ENCODE data around the gene DNM3.

The DNM3 gene

DNA sequence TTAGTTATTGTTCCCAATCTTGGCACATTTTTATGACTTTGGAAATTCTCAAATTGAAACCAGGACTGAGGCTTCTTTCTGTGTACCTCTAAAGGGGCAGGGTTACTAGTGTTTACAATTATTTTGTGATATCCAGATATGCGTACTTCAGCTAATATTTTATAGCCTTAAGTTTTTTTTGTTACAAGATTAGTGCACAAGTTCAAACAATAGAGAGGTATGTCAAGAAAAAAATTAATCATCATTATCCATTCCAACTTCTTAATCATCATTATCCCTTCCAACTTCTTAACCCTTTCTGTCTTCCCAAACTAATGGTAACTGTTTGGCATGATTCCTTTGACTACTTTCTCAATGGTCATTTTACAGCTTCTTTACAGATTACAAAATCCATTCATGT, 306.2 kb downstream of the DNM3 start:
- DNase-seq (ENCODE audit: extremely low read depth, low read depth), result no peak
- no peak overlapping the region for H3K4me3 ChIP-seq (replicated peaks; ENCODE audit: low read depth, low read length)
- TF ChIP-seq, protein P1, sequence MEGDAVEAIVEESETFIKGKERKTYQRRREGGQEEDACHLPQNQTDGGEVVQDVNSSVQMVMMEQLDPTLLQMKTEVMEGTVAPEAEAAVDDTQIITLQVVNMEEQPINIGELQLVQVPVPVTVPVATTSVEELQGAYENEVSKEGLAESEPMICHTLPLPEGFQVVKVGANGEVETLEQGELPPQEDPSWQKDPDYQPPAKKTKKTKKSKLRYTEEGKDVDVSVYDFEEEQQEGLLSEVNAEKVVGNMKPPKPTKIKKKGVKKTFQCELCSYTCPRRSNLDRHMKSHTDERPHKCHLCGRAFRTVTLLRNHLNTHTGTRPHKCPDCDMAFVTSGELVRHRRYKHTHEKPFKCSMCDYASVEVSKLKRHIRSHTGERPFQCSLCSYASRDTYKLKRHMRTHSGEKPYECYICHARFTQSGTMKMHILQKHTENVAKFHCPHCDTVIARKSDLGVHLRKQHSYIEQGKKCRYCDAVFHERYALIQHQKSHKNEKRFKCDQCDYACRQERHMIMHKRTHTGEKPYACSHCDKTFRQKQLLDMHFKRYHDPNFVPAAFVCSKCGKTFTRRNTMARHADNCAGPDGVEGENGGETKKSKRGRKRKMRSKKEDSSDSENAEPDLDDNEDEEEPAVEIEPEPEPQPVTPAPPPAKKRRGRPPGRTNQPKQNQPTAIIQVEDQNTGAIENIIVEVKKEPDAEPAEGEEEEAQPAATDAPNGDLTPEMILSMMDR (IDR thresholded peaks at IDR 0.05; ENCODE audit: low read depth, low read length, missing control alignments), result no peak

DNA sequence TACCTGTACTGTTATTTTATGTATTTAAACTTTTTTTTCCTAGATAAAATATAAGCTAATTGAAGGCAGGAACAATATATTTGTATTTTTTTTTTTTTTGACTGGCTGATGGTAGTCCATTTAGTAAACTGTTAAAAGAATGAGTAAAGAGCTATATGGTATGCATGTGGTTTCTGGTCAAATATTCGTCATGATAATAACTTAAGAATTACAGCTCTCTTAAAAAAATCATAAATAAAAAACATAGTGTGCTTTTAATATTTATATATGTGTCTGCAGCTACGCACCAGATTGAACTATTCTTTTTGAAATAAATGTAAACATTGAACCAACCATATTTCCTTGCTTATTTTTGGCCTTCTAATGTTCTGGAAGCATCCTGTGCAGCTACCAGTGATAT, 306.9 kb downstream of the DNM3 start:
- no peak for DNase-seq (ENCODE audit: extremely low read depth, low read depth)
- no peak overlapping the region for H3K4me3 ChIP-seq (replicated peaks; ENCODE audit: low read depth, low read length)
- TF ChIP-seq, protein P1 (IDR thresholded peaks at IDR 0.05; ENCODE audit: low read depth, low read length, missing control alignments), result no peak

DNA sequence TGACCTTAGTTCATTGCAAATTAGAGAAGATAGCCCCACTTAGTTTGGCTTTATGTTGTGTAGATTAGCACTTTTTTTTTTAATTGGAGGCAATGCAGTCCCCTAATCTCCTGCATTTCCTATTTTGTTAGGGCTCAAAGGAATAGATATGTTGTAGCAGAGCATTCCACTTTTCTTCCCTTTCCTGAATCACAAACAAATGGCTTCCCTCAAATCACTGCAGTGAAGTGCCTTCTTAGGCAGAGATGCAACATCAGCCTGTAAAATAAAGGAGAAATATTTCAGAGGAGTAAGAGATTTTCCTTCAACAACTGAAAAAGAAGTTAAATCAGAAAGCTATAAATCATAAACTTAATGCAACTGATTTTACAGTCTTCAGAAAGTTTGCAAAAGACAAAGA, 307.4 kb downstream of the DNM3 start:
- TF ChIP-seq, protein P1 (IDR thresholded peaks at IDR 0.05; ENCODE audit: low read depth, low read length, missing control alignments), result no peak
- no peak for DNase-seq (ENCODE audit: extremely low read depth, low read depth)
- no peak overlapping the region for H3K4me3 ChIP-seq (replicated peaks; ENCODE audit: low read depth, low read length)

DNA sequence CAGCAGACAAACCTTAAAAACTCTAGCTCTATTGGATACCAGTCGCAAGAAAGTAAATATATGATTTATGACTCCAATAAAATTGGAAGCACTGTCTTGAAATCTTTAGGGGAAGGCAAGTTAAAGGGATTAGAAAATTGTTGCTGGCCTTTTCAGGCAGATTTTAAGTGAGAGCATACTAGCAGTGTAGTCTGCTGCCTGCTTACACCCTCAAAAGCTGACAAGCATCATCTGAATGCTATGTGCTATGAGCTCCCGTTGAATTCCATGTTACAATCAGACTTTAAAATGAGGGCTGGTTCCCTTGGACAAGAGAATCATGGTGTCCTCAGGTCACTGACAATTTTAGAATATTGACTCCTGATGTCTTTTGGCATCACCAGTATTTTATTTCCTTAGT, 308.0 kb downstream of the DNM3 start:
- H3K4me3 ChIP-seq (replicated peaks; ENCODE audit: low read depth, low read length), result no peak overlapping the region
- TF ChIP-seq, protein P1 (IDR thresholded peaks at IDR 0.05; ENCODE audit: low read depth, low read length, missing control alignments), result no peak

DNA sequence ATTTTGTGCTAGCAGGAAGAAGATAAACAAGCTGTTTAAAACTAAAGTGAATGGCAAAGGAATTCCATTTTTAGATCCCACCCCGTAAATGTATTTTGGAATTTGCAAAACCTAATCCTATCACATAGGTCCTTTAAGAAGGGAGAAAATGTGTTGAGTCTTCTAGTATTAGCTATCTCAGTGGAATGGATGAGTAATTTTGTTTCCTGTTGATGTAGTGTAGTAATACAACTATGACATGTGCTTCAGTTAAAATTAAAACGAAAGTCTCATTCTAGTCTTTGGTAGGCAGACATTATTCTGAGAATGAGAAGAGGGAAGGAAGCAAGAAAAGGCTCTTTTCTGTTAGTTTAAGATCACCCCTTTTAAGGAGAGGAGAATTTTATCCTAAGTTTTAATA, 313.3 kb downstream of the DNM3 start:
- TF ChIP-seq, protein P1 (IDR thresholded peaks at IDR 0.05; ENCODE audit: low read depth, low read length, missing control alignments), result no peak
- no peak overlapping the region for H3K4me3 ChIP-seq (replicated peaks; ENCODE audit: low read depth, low read length)
- DNase-seq (ENCODE audit: extremely low read depth, low read depth), result peak; percentile 87

More for the DNA sequence above, 308.0 kb downstream of the DNM3 start:
- no peak for DNase-seq (ENCODE audit: extremely low read depth, low read depth)

DNA sequence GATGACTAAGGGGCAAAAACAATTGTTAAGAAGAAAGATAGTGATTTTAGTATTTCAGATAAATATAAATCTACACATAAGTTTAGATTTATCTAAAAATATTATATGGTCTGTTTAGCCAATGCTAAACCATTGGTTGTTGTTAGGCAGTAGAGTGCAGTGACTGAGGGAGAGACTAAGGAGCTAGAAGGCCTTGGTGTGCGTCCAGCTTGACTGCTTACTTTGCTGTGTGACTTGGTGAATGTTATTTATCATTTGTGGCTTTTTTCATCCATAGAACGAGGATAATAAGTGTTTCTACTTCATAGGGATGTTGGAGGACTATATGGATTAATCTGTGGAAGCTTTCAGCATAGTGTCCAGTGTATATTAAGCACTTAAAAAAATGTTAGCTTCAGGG, 314.5 kb downstream of the DNM3 start:
- H3K4me3 ChIP-seq (replicated peaks; ENCODE audit: low read depth, low read length), result no peak overlapping the region
- no peak for DNase-seq (ENCODE audit: extremely low read depth, low read depth)
- TF ChIP-seq, protein P1 (IDR thresholded peaks at IDR 0.05; ENCODE audit: low read depth, low read length, missing control alignments), result no peak

DNA sequence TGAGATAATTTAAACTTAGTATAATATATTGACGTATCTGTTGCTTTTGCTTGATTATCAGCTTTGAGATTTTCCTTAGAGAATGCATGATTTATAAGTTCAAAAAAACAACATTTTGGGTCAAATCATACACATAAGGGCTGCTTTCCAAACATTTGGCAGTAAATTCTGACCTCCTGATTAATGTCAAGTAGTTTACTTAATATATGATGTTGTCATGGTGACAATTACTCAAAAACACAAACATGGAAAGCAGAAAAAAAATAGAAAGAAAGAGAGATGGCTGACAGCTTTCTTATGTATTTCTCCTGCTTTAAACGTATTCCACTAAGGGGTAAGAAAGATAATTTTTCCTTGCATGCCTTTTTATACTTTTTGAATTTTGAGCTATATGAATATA, 320.9 kb downstream of the DNM3 start:
- DNase-seq (ENCODE audit: extremely low read depth, low read depth), result no peak
- H3K4me3 ChIP-seq (replicated peaks; ENCODE audit: low read depth, low read length), result no peak overlapping the region
- TF ChIP-seq, protein P1 (IDR thresholded peaks at IDR 0.05; ENCODE audit: low read depth, low read length, missing control alignments), result no peak
